Stomach (tissue), 9 donors: ENCODE measurements around the gene JDP2. TPM values are rescaled to one million over a fixed set of nuclear protein-coding genes. Genes with fewer than 3 reads are reported as not detected.

Source experiments
- DNase-seq, 2 donors: peaks; one replicate each; pipeline versions ENCODE4 v3.0.0 to v3.0.0-alpha.2; 2013 to 2019
- H3K27ac ChIP-seq, 5 donors: fragments of 200-600 bp in 4 of 5; sonication (generic) in 4 of 5; one replicate each; pipeline ENCODE4 v1.5.1; 2013 to 2019; ENCODE audit warnings: mild to moderate bottlenecking in 1 of 5, moderate library complexity in 1 of 5
- H3K27me3 ChIP-seq, 3 donors: fragments of 200-600 bp; sonication (generic); one replicate each; pipeline ENCODE4 v1.5.1; 2017 to 2019; ENCODE audit warnings: mixed run types in 1 of 3
- H3K36me3 ChIP-seq, 4 donors: fragments of 200-600 bp; sonication (generic); 1 replicate in 3 of 4; 2 replicates in 1 of 4; pipeline ENCODE4 v1.5.1; 2016 to 2019
- H3K4me1 ChIP-seq, 4 donors: fragments of 200-600 bp; sonication (generic); one replicate each; pipeline ENCODE4 v1.5.1; 2016 to 2019
- H3K4me3 ChIP-seq, 4 donors: fragments of 200-600 bp; sonication (generic) in 3 of 4; one replicate each; pipeline ENCODE4 v1.5.1; 2016 to 2019; ENCODE audit warnings: mild to moderate bottlenecking in 1 of 4
- H3K9me3 ChIP-seq, 4 donors: fragments of 200-600 bp; sonication (generic); one replicate each; pipeline ENCODE4 v1.5.1; 2016 to 2019
- CTCF ChIP-seq, 7 experiments: fragments of 450-650 bp in 4 of 7; fragments of 200-600 bp in 3 of 7; sonication (generic) in 3 of 7; IDR thresholded peaks; one replicate each; pipeline ENCODE4 v1.5.1; 2016 to 2019; ENCODE audit warnings: antibody characterized with exemption in 7 of 7, control low read depth in 2 of 7, mild to moderate bottlenecking in 1 of 7
- EP300 ChIP-seq: sonication (generic); formaldehyde crosslinking; IDR thresholded peaks from one replicate; pipeline ENCODE4 v1.6.1; 2017; ENCODE audit warnings: antibody characterized with exemption
- POLR2A ChIP-seq, 4 donors: fragments of 450-650 bp; IDR thresholded peaks; one replicate each; pipeline ENCODE4 v1.6.1; 2016; ENCODE audit warnings: antibody characterized with exemption in 4 of 4, control low read depth in 2 of 4, mild to moderate bottlenecking in 1 of 4, moderate library complexity in 1 of 4
- POLR2AphosphoS5 ChIP-seq, 3 donors: sonication (generic); formaldehyde crosslinking; IDR thresholded peaks; one replicate each; pipeline ENCODE4 v1.6.1; 2016; ENCODE audit warnings: antibody characterized with exemption in 3 of 3
- WGBS, 5 donors: extraction: QIAGEN DNeasy Blood & Tissue Kit in 3 of 5; methylation state at CpG; one replicate each; pipeline versions ENCODE4 v1.1.5 to v1.1.7; 2013 to 2018; 5-methylcytosine and 5-hydroxymethylcytosine counted together
- intact Hi-C: fragments of 100-400 bp; cut with DNase I; formaldehyde crosslinking; loops from one replicate; pipeline ENCODE4 v1.15.1; 2023; ENCODE audit warnings: low total_unique reads
- polyA plus RNA-seq, 3 donors: library from polyadenylated mRNA; stranded (reverse); fragments of 200-250 nt; gene quantifications; one replicate each; pipeline ENCODE4 v1.2.3, GENCODE V29; 2013
- total RNA-seq, 5 donors: library from RNA; depleted of rRNA; stranded (reverse); fragments of >200 nt; gene quantifications; one replicate each; pipeline versions ENCODE4 v1.1.0 to v1.2.3, GENCODE V29; 2014 to 2016
- donor health status: healthy with polysubstance abuse.
- donor health status: Bipolar disorder and iron deficiency.
- donor health status: healthy.

Gene JDP2
- total and polyA plus RNA-seq, 8 donors: 10.3 to 145 (median 31.6) TPM

DNA sequence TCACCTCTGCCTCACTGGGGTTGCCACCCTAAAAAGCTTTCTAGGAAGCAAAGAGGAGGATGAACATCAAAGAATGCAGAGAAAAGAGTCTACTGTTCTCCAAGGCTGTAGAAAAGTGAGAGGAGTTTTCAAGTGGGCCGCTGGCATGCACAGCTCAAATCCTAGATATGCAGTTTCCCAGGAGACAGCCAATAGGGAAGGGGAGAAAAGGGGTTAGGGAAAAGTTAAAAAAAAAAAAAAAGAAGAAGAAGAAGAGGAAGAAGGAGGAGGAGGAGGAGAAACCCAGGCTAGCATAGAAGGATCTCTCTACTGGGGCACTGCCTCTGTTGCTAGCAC, 95.1 kb downstream of the JDP2 start:
- Histone ChIP-seq H3K4me1 (peaks cover 0 to 24% (median 9%) of the 10 kb centered on the region in 4 donors), H3K36me3 (no peaks in the 10 kb centered on the region), H3K27me3 (peaks cover 0 to 16% (median 0%) of the 10 kb centered on the region in 3 donors), H3K4me3 (peak overlapping the region; percentile 26 to 53 (median 46)), H3K27ac (peak overlapping the region in 4 of 5 donors; percentile 68 to 83 (median 75)), H3K9me3 (no peaks in the 10 kb centered on the region)
- 44 to 71% (median 57%) methylated on average over 1 of the region's 1 CpG for WGBS, 5 donors
- TF ChIP-seq POLR2A (IDR thresholded peaks at IDR 0.05): no peak
- TF ChIP-seq EP300: no peak
- no peak for TF ChIP-seq CTCF (IDR thresholded peaks at IDR 0.05)
- no peak for TF ChIP-seq POLR2AphosphoS5 (IDR thresholded peaks at IDR 0.05)
- DNase-seq: no peak
- intact Hi-C loops: no loop called here

Other genes with a start within 250 kb of the JDP2 start
- 1,000 to 10,000 TPM in 1 of 5 donors, 100 to 1,000 TPM in 4; 134 to 1,274 (median 649) TPM for gene FOS, start 149.2 kb upstream of the JDP2 start, total RNA-seq
- 10 to 100 TPM; 62.2 to 82.0 (median 77.1) TPM for gene FOS, start 149.2 kb upstream of the JDP2 start, polyA plus RNA-seq
- gene BATF, start 94.4 kb downstream of the JDP2 start, total RNA-seq: 1 to 10 TPM in 3 of 5 donors, not detected in 2; 1.3 to 4.7 (median 2.6) TPM
- 10 to 100 TPM; 10.1 to 17.7 (median 14.8) TPM for gene BATF, start 94.4 kb downstream of the JDP2 start, polyA plus RNA-seq
- 10 to 100 TPM in 1 of 5 donors, 1 to 10 TPM in 2, under 1 TPM in 1, not detected in 1; 0.89 to 10.7 (median 3.6) TPM for gene FLVCR2, start 150.6 kb downstream of the JDP2 start, total RNA-seq
- under 1 TPM; 0.15 to 0.95 (median 0.50) TPM for gene FLVCR2, start 150.6 kb downstream of the JDP2 start, polyA plus RNA-seq
- 10 to 100 TPM in 1 of 5 donors, 1 to 10 TPM in 2, not detected in 2; 3.3 to 24.3 (median 3.9) TPM for gene ERG28, start 232.9 kb downstream of the JDP2 start, total RNA-seq
- gene ERG28, start 232.9 kb downstream of the JDP2 start, polyA plus RNA-seq: 10 to 100 TPM in 2 of 3 donors, 1 to 10 TPM in 1; 8.2 to 24.0 (median 12.4) TPM
- 10 to 100 TPM; 13.4 to 48.4 (median 24.5) TPM for gene TTLL5, start 233.2 kb downstream of the JDP2 start, total RNA-seq
- 10 to 100 TPM; 10.1 to 11.9 (median 11.3) TPM for gene TTLL5, start 233.2 kb downstream of the JDP2 start, polyA plus RNA-seq